NCI-H146 (cell line): ENCODE data around the gene ERC1.
"Not testable (repeated sequence)": the region's sequence is repeated elsewhere in the genome, so short reads cannot be mapped to it uniquely, and the experiment has no call there.

Experiments
- DNase-seq: peaks from one replicate; lab custom pipeline; 2025; lab: John Stamatoyannopoulos, UW

ERC1 gene

DNA sequence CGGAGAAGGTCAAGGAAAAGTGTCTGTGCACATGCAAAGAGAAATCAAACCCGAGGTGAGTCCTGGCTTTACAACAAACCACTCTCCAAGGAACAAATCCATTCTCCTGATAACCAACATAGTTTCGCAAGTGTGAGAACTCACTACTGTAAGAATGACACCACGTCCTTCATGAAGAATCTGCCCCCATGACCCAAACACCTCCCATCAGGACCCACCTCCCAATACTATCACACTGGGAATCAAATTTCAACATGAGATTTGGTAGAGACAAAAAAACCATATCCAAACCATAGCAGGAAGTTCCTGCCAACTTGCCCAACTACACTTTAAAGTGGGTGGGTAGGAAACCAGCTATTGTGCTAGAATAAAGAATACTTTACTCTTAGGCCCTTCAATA is 2.4 kb upstream of the ERC1 start:
- no peak for DNase-seq

DNA sequence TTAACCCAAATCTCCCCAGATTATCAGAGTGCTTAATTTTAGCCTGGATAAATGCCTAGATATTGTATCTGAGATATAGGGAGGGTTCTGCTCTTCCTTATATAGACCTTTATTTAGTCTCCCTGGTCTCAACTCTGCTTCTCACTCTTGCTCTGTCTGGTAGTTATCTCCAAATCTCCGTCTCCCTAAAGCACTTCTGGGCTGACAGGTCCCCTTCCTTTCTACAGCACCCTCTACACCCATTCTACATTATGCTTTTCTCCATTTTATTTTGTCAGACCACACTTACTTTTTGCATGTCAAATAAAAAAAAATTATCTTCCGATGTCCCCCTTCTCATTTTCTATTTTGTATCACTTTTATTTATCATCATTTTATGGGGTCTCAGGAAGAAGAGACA is 2.0 kb upstream of the ERC1 start:
- no peak for DNase-seq

DNA sequence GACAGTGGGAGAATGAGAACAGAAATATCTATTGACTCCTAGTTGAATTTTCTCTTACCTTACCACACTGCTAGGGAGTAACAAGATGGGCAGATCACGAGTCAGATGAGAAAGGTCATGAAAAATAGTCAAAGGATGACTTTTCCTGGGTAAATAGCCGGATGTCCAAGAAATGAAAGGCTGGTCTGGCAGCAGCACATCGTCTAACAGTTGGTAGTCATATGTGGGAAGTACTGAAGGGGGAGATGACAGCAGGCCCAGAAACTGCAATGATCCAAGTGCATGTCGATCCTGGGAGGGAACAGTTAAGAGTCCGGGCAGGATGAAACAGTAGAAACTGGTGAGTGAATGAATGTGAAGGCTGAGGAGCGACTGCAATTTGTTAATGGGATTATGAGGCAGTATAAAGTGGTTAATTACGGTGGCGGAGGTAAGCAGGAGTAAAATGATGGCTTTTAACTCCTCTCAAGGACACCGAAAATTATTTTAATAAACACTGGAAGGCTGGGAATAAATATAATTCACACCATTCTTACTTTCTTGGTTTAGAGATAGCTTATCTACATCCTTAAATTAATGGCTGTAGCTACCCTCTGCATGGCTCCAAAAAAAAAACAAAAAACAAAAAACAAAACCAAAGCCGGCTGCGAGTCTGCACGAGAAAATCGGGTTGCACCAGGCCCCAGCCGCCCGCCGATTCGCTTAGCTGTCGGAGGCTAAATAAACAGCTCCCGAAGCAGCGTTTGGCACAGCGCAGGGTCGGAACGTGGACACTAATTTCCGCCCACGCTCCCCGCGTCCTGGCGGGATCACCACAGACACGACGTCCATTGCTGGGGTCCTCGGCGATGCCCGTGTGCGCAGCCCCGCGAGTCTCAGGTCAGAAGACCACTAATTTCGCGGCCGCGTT is 1.0 kb upstream of the ERC1 start:
- peak; percentile 81 for DNase-seq

DNA sequence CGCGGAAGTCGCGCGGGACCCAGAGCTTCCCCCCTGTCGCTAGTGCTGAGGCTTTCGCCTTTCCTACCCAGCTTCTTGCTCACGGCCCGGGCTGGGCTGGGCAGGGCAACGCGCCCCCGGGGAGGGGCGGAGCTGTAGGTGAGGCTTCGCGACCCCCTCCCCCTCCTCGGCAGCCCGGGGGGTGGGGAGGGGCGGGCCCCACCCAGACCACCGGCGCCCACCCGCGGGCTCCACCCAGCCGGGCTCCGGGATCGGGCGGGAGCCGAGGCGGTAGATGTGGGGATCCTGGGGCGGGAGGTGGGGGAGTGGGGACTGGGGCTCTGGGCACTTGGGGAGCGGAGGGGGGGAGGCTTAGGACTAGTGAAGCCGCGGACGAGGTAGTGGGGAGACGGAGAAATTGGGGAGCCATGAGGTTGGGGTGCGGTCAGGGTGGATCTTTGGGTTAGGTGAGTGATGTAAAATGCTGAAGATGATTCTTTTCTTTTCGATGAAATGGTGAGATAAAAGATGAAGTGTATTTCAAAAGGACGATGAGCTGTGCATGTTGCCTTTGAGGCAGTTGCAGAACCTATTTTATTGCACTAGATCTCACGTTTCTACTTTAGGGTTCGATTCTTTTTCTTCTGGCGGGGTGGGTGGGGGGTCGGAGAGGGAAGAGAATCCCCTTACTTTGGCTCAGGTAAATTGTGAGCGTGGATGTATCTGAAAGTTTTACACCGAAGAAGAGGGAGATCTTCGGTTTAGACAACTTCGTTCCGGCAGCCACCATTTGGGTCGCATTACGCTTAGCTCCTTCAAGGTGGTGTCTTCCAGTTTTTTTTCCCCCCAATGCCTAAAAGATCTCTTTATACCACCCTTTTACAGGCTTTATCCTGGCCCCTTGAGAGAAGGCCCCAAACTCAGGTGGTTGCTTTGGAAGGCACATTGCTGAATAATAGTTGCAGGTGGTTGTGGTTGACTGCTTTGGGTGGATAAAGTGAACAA is 619 bp downstream of the ERC1 start:
- DNase-seq = peak; percentile 88

DNA sequence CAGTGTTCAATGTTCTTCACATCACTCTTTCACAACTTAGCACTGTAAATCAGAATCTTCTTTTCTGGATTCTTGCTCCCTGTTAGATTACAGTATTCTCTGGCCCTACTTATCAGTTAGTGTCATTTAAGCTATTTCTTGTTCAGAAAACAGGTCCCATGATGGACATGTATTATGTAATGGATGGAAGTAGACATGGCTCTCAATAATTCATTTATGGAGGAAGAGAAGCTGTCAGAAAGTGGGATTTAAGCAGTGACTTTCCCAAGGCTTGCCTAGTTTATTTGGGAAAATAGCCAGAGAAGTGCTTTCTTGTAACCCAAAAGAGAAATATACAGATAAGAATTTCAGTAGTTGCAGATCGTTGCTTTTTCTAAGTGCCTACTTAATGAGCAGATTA is 1.6 kb downstream of the ERC1 start:
- DNase-seq = no peak

DNA sequence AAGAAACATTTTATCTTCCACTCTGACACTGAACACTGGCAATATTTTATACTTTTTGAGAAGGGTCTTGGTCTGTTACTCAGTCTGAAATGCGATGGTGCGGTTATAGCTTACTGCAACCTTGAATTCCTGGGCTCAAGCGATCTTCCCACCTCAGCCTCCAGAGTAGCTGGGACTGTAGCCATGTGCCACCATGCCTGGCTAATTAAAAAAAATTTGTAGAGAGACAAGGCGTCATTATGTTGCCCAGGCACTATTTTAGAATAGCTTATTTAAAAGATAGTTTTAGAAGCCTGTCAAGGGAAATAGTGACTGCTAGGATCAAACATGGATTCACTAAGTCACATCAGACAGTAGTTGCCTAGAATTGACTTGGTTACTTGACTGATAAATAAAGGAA is 5.9 kb downstream of the ERC1 start:
- DNase-seq = no peak

DNA sequence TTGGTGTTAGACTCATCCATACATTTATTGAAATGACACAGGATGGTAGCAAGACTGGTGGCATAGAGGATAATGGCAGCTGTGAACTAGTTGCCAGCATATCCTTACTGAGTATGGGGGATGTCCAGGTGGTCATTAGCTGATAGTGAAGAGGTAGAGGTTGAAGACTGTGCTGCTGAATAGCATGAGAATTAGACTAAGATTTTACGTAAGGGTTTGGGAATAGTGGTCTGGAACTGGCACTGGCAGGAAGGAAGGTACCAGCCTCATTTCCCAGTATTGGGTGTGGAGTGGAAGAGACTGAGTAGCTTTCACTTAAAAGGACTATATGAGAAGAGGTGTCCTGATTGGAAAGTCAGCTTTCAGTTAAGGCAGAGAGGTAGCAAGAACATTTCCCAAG is 6.5 kb downstream of the ERC1 start:
- DNase-seq = no peak

DNA sequence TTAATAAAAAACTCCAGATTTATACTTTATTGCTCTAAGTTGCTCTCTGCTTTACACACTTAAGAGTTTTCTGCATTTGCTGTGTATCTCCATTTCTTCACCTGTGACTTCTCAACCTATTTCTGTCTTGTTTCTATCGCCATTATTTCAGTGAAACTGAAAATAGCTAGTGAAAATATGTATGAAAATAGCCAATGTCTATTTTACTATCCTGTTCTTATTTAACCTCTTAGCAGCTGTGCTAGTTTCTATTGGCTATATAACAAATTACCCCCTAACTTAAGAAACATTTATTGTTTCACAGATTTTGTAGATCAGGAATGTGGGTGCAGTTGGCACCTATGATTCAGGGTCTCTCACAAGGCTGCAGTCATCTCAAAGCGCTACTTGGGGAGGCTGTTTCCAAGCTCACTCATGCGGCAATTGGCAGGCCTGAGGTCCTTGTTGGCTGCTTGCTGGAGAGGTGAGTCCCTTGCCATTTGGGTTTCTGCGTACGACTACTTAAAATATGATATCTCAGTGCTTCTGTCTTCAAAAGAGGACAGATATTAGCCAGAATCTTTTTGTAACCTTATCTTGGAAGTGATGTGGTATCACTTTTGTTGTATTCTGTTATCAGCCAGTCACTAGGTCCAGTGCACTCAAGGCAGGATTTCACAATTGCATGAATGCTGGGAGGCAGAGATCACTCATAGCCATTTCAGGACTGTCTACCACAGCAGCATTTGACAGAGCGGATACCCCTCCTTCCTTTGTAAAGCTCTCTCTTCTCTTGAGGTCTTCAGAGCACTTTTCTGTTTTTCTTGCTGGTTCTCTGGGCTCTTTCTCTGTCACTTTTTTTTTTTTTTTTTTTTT is 7.2 kb downstream of the ERC1 start:
- DNase-seq = no peak

DNA sequence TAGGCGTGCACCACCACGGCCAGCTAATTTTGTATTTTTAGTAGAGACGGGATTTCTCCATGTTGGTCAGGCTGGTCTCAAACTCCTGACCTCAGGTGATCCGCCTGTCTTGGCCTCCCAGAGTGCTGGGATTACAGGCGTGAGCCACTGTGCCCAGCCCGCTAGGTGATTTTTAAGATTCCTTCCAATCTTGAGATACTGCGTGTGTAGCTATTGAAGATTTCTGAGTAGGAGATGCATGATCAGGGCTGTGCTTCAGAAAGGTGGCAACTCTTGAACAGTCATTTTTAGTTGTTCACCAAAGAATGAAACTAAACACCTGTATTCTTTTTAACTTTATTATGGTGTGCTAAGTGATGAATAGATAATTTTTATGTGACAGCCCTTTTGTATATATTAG is 8.7 kb downstream of the ERC1 start:
- not testable (repeated sequence) for DNase-seq

DNA sequence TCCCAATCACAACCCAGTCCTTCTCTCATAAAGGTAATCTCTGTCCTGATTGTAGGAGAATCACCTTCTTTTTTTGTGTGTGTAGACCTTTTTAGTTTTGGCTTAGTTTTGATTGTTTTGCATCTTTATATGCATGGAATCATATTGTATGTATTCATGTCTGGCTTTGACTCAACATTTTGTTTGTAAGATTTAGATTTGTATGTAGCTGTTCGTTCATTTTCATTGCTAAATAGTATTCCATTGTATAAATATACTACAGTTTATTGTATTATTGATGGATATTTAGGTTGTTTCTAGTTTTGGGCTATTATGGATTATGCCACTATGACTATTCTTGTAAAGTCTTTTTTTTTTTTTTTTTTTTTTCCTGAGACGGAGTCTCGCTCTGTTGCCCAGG is 10.5 kb downstream of the ERC1 start:
- DNase-seq = no peak

DNA sequence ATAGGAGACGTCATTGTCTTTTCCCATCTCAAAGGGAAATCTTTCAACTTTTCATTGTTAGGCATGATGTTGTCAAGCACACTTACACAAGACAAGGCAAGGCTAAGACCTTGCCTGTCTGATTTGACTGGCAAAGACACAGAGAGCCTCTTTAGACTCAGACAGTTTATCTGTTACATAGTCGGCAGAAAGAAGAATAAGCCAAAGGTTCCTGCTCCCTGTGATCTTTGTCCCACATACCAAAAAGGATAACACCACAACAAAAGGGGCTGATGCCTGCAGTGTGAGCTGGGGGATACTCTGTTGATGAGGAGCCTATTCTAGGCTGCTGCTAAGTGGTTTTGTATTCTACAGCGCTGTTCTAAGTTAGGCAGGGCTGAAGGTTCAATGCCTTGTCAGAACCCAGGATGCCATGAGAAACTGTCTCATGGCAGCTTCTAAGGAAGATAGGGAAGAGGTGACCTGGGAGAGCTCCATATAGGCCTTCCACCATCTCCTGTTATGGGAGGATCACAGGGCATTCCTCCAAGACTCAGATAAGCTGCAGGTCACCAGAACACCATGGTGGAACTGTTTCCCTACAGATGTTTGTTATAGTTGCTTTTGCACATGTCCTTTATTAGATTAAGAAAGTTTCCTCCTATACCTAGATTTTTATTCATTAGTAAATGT is 12.7 kb downstream of the ERC1 start:
- no peak for DNase-seq

DNA sequence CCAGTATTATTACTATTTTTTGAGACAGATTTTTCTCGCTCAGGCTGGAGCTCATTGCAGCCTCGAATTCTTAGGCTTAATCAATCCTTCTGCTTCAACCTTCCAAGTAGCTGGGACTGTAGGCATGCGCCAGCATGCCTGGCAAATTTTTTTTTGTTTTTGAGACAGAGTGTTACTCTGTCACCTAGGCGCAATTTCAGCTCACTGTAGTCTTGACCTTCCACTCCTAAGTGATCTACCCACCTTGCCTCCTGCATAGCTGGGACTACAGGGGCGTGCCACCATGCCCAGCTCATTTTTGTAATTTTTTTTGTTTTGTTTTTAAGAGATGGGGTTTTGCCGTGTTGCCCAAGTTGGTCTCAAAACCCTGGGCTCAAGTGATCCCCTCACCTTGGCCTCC is 15.2 kb downstream of the ERC1 start:
- no peak for DNase-seq

DNA sequence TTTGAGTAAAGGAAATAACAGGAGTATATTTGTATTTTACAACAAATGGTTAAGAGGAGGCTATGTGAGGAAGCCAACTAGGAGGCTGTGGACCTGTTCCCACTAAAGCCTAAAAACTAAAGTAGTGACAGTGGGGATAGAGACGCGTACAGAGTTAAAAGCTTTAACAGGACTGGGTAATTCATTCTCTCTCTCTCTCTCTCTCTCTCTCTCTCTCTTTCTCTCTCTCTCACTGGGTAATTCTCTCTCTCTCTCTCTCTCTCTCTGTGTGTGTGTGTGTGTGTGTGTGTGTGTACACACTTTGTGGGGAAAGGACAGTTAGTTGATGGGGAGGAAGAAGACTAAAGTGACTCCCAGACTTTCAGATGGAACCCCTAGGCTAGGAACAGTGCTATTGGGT is 16.3 kb downstream of the ERC1 start:
- no peak for DNase-seq

DNA sequence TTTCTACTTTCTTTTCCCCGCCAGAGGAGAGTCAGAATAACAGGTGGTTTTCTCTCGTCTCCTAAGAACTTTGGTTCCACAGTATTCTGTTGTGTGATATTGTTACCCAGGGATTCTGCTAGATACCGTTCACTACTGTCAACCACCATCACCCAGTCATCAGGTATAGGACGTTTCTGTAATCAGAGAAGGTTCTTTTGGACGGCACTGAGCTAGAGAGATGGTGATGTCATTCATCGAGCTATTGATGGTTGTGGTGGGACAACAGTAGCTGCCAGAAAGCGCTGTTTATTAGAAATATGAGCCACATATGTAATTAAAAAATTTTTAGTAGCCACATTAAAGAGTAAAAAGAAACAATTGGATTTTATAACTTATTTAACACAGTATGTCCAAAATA is 17.0 kb downstream of the ERC1 start:
- no peak for DNase-seq

DNA sequence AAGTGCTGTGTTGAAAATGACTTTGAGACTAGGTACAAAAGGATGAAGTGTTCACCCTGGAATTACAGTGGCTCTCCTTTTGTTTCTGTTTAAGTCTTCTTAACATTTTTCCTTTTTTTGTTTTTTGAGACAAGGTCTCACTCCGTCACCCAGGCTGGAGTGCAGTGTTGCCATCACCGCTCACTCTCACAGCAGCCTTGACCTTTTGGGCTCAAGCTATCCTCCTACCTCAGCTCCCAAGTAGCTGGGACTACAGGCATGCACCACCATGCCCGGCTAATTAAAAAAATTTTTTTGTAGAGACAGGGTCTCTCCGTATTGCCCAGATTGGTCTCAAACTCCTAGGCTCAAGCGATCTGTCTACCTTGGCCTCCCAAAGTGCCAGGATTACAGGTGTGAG is 20.1 kb downstream of the ERC1 start:
- DNase-seq = no peak

DNA sequence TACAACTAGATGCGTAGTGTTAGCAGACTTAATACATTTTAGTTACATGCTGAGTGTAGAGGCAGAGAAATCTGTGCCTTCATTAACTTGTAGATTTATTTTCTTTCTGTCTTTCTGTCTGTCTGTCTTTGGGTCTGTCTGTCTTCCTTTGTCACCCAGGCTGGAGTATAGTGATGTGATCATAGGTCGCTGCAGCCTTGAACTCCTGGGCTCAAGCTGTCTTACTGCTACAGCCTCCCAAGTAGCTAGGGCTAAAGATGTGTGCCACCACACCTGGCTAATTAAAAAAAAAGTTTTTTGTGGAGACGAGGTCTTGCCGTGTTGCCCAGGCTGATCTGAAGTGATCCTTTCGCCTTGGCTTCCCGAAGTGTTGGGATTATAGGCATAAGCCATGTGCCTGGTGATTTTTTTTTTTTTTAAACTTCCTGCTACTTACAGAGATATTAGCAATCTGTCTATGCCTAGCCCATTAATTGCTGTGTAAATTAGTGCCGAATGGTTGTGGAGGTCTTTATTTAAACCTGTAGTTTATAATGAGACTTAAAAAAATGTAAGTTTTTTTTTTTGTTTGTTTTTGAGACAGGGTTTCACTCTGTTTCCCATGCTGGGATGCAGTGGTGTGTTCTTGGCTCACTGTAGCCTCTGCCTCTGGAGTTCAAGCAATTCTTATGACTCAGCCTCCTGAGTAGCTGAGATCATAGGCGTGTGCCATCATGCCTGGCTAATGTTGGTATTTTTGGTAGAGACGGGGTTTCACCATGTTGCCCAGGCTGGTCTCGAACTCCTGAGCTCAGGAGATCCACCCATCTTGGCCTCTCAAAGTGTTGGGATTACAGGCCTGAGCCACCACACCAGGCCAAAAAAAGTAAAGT is 22.8 kb downstream of the ERC1 start:
- DNase-seq = no peak

DNA sequence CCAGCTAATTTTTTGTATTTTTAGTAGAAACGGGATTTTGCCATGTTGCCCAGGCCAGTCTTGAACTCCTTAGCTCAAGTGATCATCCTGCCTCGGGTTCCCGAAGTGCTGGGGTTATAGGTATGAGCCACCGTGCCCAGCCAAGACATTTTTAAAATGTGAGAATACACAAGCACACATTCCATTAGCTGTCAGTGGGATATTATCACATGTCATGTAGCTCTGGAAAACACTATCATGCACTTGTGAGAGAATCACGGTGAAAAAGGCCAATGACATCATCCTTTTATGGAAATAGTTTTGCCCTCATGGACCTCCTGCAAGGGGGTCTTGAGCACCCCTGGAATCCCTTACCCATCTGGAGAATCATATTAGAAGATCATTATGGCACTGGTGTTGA is 28.3 kb downstream of the ERC1 start:
- no peak for DNase-seq

DNA sequence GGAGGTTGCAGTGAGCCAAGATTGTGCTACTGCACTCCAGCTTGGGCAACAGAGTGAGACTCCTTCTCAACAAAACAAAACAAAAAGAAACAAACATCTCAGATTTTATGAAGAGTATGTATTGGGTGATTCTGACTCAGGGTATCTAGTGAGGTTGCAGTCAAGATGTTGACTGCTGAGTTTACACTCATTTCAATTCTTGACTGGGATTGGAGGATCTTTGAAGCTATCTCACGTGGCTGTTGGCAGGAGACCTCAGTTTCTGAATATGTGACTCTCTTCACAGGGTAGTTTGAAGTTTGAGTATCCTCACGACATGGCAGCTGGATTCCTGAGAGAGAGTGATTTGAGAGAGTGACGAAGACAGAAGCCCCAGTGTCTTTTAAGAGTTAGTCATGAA is 29.4 kb downstream of the ERC1 start:
- DNase-seq = no peak

DNA sequence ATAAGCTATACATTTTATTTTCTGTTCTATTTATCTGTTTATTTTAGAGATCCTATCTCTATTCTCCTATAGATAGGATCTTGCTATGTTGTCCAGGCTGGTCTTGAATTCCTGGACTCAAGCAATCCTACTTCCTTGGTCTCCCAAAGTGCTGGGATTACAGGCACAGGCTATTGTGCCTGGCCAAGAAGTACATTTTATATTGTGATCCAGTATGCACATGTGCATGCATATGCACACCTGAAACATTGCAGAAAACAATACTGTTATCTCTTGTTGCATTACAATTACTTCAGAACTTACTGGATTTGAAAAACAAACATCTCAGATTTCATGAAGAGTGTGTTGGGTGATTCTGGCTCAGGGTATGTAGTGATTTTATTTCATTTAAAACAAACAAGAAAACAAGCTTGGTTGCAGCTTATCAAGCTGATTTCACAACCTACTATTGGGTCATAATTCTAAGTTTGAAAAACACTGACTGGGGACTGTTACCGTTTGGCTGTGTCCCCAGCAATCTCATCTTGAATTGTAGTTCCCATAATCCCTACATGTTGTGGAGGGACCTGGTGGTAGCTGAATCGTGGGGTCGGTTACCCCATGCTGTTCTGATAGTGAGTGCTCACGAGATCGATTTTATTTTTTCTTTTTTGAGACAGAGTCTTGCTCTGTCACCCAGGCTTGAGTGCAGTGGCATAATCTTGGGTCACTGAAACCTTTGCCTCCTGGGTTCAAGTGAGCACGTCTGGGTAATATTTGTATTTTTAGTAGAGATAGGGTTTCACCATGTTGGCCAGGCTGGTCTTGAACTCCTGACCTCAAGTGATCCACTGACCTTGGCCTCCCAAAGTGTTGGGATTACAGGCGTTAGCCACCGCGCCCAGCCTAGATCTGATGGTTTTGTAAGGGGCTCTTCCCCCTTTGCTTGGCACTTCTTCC is 31.3 kb downstream of the ERC1 start:
- no peak for DNase-seq
